HPDE6-E6E7 (cell line): ENCODE results near the gene THSD4.
A peak's percentile ranks its signal among the peaks of the same experiment; 100 is the strongest.
"Not testable (repeated sequence)": the region's sequence is repeated elsewhere in the genome, so short reads cannot be mapped to it uniquely, and the experiment has no call there.

ENCODE experiments used
- DNase-seq: peaks from one replicate; pipeline ENCODE4 v3.0.0; 2011; ENCODE audit warnings: missing footprints; ENCODE audit errors: extremely low spot score

Gene THSD4

DNA sequence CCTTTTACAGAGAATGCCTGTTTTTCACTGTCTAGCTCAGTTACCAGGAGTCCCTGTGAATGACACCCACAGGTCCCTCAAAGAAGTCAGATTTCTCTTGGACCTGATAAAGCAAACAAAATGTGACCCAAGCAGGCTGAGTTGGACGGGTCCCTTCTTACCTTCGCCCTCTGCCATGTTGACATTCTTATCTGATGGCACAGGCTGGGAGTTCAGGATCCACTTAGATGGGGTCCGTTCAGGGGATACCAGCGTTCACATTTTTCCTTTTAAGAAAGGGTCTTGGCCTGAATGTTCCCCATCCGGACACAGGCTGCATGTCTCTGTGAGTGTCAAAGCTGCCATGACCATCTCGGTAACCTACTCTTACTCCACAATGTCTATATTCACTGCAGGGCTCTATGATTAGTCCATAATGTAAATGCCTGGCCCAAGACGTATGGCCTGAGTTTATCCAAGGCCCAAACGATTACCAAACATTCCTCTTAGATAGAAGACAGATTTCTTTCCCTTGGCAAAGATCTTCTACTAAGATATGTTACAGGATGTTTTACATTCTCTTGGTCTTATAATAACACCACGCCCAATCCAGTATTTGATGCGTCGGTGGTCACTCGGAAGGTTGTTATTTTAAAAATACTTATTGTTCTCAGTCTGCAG is 179.1 kb downstream of the THSD4 start:
- no peak for DNase-seq

DNA sequence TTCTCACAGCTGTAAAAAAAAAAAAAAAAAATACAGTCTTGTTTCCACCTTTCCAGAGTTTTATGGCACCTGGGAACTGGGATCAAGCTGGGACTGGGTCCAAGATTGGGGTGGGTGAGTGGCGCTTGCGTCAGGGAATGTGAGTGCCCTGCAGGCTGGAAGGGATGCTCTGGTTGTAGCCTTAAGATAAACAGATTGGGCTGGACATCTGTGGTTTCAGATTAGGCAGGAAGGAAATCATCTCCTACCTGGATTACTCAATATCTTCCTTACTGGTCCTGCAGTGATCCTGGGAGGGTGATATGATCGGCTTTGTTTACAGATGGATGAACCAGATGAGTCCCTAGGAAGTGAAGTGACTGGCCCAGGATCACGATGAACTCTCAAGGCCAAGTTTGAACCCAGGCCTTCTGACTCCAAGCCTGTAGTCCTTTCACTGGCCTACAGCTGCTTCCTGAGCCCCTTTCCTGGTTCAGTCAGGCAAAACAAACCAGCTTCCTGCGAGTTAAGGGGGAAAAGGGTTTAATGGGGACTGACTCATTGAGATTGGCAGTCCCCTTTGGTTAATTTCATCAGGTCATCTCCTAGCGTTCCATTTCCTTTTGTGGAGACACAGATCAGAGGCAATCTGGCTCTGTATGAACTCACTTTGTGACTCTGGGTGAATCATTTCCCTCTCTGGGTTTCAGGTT is 179.8 kb downstream of the THSD4 start:
- peak; percentile 90 for DNase-seq

DNA sequence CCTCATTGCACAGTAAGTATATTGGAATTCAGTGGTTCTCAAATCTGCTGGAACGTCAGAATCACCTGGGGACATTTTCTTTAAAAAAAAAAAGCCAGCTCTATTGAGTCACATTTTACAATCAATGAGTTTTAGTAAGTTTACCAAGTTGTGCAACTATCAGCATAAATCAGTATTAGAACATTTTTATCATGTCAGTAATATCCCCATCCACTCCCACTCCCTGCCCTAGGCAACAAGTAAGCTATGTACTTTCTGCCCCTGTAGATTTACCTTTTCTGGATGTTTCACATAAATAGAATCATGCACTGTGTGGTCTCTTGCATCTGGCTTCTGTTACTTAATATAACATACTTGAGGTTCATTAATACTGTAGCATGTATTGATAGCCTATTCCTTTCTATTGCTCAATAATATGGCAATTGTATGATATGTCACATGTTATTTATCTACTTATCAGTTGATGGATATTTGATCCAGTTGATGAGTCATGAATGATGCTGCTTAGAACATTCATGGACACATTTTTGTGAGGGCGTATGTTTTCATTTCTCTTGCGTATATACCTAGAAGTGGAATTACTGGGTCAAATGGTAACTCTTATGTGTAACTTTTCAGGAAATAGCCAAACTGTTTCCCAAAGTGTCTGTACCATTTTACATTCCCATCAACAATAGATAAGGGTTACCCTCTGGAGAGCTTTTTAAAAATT is 180.5 kb downstream of the THSD4 start:
- DNase-seq, result no peak

DNA sequence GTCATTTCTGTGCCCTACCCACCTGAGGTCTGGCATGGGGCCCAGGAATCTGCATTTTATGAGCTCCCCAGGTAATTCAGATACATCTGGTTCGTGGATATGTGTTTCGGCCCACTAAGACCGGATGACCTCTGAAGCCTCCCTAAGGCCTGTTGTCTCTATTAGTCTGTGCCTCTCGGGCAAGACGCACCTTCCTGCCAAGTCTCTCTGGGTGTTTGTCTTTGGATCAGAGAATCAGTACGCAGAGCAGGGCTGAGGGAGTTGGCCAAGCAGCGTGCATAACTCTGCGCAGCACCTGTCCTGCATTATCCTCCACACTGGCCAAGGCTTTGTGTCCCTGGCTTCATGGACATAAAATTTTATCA is 181.0 kb downstream of the THSD4 start:
- DNase-seq, result no peak

DNA sequence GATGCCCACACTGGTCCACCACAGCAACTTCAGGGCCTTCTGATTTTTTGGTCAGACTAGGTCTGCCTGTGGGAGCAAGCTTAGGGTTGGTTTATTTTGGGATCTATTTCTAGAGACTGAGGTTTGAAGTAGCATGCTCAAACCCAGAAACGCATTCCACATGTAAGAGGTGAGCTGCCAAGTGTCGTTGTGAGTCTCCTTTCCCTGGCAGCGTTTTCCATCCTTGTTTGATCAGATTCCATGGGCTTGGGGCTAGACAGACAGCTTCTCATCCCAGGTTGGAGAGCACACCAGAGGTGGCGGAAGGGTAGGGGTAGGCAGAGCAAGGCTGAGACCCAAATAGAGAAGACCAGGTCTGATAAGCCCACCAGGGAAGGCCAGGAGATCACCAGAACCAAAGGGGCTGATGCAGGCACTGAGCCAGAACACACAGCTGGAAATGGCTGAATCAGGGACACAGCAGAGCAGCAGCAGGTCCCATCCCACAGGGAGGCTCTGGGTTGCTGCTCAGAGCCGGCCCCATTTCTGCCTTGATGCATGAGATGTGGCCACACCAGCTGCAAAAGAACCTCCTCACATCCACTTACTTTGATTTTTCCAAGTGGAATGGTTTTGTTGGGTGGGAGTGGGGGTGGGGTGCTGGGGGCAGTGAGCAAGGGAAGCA is 186.8 kb downstream of the THSD4 start:
- DNase-seq, result no peak

DNA sequence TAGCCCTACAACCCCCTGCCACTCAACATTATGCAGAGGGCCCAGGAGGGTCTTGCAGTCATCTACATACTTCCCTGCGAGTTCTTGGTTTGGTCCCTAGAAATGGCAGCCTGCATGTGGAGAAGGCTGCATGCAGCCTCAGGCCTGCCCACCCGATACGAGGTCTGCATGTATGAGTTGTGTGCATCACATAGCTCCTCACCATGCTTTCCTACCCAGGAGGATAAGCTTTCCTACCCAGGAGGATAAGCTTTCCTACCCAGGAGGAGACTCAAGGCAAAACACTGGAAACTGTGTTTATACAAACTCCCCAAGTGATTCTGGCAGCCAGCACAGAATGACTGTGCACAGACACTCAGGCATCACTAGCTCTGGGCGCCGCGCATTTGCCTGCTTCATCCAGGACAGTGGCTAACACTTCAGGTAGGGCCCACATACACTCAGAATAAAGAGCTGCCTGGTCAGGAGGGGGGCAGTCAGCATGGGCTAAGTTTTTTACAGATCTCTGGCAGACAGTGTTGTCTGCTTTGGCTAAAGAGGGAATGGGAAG is 187.7 kb downstream of the THSD4 start:
- DNase-seq, result no peak

DNA sequence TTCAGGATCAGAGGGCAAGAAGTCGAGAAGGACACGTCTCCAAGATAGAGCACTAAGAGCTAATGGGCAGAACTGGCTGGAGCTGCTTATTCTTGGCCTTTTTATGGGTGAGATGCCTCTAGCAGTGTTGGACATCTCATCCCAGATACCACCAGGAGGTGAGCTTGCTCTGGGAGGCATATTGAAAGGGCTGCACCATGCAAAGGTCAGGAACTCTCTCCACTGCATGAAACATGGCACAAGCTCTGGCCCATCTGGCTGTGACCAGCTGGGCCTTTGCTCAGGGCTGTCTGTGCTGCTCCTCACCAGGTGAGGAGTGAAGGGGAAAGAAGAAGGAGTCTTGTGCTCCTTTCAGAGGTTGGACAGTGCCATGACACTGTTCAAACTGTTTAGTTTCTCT is 188.7 kb downstream of the THSD4 start:
- no peak for DNase-seq

DNA sequence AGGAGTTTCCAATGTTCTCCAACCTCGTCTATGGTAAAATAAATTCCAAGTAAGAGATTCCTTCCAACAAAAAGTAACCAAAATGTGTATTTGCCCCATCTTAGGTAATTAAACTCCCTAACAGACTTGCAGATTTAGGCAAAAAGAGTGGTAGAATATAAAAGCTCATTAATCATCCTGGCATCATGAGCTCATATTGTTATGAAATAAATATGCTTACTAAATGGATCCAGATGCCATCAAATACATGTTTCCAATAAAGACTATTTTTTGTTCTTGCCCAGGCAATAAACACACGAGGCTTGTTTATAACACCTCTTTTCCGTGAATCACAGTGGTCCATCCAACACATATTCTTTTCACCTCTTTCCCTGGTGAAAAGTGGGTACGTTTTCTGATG is 189.4 kb downstream of the THSD4 start:
- no peak for DNase-seq

DNA sequence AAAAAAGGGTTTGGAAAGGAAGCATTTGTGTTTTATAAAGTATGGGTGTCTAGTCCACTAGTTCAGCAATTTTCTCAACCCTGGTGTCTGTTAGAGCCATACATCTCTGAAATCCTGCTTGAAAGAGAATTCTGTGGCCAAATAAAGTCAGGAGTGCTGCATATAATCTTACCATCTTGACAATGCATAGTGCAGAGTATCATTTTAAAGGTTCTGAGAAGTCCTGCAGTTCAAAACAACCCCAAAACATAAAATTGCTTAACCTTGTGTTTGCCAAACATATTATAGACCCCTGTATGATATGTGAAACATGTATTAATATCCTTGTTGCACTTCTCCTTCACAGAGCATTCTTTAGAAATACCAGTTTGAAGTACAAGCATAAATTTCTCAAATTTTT is 191.3 kb downstream of the THSD4 start:
- no peak for DNase-seq

DNA sequence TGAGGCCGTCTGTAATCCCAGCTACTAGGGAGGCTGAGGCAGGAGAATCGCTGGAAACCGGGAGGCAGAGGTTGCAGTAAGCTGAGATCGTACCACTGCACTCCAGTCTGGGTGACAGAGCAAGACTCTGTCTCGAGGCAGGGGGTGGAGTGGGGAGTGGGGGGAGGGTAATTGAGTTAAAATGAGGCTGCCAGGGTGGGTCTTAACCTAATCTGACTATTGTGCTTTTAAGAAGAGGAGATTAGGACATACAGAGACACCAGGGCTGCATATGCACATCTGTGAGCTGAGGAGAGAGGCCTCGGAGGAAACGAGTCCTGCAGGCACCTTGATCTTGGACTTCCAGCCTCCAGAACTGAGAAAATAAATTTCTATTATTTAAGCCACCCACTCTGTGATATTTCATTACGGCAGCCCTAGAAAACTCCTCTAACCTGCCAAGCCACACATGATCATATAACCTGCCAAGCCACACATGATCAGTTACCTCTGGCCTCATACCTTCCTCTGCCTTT is 197.0 kb downstream of the THSD4 start:
- no peak for DNase-seq

DNA sequence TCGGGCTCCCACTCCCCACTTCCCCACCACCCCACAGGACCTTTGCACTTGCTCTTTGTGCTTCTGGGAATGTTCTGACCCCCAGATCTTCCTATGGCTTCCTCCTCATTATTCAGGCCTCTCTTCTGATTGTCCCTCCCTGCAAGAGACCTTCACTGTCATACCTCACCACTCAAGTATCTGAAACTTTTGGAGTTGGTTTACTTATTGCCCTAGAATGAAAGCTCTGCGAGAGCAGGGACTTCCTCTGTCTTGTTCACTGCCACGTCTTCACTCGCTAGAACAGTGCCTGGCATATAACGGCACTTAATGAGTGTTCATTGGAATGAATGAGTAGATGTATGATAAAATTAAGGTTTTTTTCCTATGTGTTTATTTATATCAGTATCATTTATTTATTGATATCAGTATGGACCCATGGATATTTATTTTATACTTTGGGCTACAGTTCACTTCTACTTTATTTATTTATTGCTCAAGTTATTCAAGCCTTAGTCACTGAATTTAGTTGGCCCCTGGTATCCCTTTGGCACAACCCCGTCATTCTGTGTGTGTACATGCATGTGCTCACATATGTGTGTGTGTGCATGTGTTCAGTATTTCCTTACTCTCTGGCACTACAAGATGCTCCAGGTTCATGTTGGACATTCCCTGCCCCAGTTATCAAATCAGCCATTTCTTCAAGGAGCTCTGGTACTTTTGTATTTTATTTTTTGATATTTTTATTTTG is 197.6 kb downstream of the THSD4 start:
- DNase-seq, result no peak

DNA sequence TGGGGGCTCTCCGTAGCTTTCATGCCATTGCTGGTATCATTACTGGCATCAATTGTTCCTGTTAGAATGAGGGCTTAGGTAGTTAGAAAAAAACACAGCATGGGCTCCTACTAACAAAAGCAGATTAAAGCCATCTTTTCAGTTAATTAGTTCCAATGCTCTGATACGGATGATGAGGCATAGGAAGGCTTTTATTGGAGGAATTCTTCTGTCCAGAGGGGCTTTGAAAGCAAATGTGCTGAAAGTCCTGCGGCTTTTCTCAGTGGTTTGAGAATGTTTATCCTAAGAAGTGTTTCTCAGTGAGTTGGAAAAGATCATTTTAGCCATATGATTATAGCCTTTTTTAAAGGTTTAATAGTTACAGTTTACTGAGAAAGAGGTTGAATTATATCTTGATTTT is 198.5 kb downstream of the THSD4 start:
- DNase-seq, result no peak

DNA sequence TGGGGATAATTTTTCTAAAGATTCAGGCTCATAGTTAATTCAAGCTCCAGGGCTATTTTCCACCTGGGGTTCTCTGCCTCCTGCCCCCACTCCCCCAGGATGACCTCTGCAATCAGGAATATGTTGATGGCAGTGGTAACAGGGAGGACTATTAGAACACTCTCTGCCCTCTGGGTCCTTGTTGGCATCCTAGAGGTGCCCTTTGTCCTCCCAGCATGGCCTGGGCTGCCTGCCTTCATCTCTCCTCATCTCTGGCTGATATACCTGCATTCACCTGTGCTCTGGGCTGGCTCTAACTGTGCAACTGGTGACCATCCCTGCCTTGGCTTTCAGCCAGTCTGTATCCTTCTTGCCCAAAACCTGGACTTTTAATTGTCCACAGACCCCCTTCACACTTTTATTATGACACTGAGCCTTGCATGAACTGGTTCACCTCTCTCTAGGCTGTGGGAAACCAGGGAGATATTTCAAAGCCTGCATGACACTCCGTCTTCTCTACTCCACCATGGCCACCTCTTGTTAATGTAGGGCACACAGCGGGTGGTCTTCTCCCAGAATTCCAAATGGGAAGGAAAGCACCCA is 199.8 kb downstream of the THSD4 start:
- no peak for DNase-seq

DNA sequence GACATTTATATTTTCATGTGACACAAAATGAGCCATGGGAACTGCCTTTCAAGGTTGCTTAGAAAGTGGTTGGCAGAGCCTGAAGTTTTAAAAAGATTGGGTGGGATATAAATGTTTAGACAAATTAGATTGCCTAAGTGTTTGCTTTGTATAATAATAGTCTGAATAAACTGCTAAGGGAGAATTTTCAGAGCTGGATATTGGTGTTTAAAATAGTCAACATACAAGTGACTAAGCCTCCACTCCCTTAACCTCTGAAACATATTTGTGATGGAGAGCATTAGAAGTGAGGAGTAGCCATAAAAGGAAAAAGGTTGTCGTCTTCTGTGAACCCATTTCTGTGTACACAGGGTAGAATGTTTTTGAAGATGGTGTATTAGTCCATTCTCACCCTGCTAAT is 201.6 kb downstream of the THSD4 start:
- no peak for DNase-seq

DNA sequence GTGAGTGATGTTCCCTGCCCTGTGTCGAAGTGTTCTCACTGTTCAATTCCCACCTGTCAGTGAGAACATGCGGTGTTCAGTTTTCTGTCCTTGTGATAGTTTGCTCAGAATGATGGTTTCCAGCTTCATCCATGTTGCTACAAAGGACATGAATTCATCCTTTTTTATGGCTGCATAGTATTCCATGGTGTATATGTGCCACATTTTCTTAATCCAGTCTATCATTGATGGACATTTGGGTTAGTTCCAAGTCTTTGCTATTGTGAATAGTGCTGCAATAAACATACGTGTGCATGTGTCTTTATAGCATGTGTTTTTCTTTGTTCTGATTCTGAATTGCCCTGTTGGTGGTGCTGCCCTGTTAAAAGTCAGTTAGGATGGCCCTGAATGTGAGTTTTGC is 204.2 kb downstream of the THSD4 start:
- not testable (repeated sequence) for DNase-seq

DNA sequence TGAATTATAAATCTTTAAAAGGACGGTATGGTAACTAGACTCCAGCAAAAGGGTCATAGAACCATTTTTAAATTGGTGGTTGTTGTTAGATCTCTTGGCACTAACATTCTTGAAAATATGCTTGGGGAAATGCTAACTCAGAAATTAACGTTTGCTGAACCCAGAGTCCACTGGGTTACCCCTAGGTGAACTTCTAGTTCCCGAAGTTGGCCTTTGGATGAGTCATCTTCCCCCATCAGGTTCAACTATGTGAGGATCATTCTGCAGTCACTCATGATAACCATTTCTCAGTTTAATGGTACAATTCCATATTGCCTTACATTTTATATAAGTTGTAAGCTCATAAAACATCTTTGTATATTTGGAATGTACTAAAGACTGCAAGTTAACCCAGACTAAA is 204.7 kb downstream of the THSD4 start:
- DNase-seq, result no peak

DNA sequence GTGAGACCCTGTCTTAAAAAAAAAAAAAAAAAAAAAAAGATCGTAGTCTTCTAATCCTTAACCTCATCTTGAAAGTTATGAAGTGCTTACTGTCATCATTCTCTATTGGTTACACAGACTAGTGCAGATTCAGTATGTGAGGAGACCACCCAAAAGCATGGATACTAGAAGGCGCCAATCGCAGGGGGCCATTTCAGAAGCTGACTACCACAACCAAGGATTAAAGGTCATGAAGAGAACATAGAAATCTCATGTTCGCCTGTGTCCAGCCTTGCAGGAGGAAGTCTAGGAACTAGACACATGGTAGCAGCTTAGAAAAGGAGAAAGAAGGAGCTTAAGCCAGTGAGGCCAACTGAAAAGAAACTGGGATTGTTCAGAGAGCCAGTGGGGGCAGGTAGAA is 207.8 kb downstream of the THSD4 start:
- DNase-seq, result no peak

DNA sequence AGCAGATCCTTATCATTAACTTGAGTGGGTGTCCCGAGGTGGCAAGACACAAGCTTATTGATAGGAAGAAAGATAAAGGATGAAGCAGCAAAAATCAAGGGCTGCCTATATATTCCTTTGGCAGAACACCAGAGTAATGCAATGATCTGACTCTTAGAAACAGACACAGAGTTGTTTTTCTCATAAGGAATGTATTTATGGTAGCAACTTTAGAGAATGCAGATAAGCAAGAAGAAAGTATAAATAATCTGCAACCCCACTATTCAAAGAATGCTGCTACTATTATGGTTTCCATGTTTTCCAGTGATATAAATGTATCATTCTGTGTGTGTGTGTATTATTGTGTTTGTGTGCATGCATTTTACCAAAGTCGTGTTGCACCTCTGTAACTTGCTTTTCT is 208.3 kb downstream of the THSD4 start:
- DNase-seq, result no peak

DNA sequence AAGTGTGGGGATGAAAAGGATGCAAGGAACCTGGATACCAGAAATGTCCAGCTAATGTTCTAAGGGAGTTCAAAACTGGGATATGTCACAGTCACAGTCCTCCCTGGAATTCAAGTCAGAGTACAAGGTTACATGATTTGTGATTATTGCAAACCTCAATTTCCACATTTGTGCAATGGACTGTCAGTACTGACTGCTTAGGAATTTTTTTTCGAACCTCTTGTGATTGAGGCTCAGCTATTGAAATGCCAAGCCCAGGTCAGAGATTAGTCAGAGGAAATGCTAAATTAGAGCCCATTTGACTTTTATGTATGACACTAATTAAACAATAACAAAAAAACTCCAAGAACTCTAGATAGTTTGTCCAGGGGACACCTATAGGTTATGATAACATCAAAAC is 210.2 kb downstream of the THSD4 start:
- DNase-seq, result no peak

DNA sequence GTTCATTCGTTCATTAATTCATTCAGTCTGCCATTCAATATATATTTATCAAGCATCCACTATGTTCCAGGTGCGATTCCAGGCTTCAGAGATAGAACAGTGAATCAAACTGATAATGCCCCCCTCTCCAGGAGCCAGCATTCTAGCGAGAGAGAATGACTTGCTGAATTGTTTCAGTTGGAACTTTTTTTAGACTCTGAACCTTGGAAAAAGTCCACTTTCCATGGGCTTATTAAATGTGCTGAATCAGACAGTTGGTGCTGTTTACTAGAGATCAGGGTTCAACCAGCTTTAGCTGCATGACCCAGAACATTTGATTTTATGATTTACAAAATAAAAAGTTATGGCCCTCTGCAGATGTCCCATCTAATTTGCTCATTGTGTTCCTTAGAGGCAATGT is 213.2 kb downstream of the THSD4 start:
- DNase-seq, result no peak

DNA sequence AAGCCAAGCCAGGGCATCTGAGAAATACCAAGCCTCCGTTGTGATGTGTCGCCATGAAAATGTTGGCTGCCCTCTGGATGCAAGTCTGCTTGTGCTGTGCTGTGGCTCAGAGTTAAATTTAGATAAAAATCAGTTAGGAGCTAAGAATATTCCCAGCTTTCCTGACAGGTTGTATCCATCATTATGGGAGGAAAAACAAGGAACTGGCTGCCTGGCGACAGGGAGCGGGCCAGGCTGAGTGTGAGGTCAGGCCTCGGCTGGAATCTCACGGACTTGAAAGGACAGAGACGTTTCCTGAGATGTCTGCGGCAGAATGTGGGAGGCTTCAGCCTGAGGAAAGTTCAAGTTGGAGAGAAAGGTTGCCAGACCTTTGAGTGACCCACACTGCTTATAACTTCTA is 213.8 kb downstream of the THSD4 start:
- no peak for DNase-seq
